ENCODE measurements around the gene LUZP2.

GRCh38 chr11:24489477-24489876 lies 7.4 kb upstream of the LUZP2 start:
- TF ChIP-seq POLR2A (IDR thresholded peaks at IDR 0.05): no peak
- TF ChIP-seq, protein P1, sequence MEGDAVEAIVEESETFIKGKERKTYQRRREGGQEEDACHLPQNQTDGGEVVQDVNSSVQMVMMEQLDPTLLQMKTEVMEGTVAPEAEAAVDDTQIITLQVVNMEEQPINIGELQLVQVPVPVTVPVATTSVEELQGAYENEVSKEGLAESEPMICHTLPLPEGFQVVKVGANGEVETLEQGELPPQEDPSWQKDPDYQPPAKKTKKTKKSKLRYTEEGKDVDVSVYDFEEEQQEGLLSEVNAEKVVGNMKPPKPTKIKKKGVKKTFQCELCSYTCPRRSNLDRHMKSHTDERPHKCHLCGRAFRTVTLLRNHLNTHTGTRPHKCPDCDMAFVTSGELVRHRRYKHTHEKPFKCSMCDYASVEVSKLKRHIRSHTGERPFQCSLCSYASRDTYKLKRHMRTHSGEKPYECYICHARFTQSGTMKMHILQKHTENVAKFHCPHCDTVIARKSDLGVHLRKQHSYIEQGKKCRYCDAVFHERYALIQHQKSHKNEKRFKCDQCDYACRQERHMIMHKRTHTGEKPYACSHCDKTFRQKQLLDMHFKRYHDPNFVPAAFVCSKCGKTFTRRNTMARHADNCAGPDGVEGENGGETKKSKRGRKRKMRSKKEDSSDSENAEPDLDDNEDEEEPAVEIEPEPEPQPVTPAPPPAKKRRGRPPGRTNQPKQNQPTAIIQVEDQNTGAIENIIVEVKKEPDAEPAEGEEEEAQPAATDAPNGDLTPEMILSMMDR (IDR thresholded peaks at IDR 0.05): no peak
- no peak for TF ChIP-seq POLR2AphosphoS5 (IDR thresholded peaks at IDR 0.05)
